Thyroid gland (tissue), 4 donors: ENCODE results near the gene PBX1.

Source experiments
- CTCF ChIP-seq, 6 experiments: fragments of 200-600 bp in 3 of 6; fragments of 450-650 bp in 3 of 6; sonication (generic) in 3 of 6; IDR thresholded peaks; one replicate each; pipeline ENCODE4 v1.5.1; 2016 to 2019; ENCODE audit warnings: antibody characterized with exemption in 6 of 6, mild to moderate bottlenecking in 2 of 6, inconsistent platforms in 1 of 6, moderate library complexity in 1 of 6
- POLR2A ChIP-seq, 2 donors: fragments of 450-650 bp; IDR thresholded peaks; one replicate each; pipeline ENCODE4 v1.6.1; 2017; ENCODE audit warnings: antibody characterized with exemption in 2 of 2, mild to moderate bottlenecking in 2 of 2, moderate library complexity in 1 of 2

GRCh38 chr1:164865385-164865784 is 306.4 kb downstream of the PBX1 start:
- TF ChIP-seq CTCF (IDR thresholded peaks at IDR 0.05) (no peak), POLR2A (IDR thresholded peaks at IDR 0.05) (no peak)
